Right lobe of liver (tissue), 6 donors: ENCODE measurements around the gene PTPRN2. TPM values are rescaled to one million over a fixed set of nuclear protein-coding genes. Genes with fewer than 3 reads are reported as not detected.

ENCODE experiments used
- ATAC-seq, 4 donors: fragments of 200-7000 bp; cut with Tn5 transposase; one replicate each; pipeline ENCODE4 v1.9.1; 2020; ENCODE audit warnings: mild to moderate bottlenecking in 4 of 4, moderate library complexity in 4 of 4
- DNase-seq, 3 donors: peaks; one replicate each; pipeline ENCODE4 v3.0.0-alpha.2; 2020
- H3K27ac ChIP-seq, 3 donors: fragments of 200-600 bp; one replicate each; pipeline ENCODE4 v1.8.0; 2022
- H3K27me3 ChIP-seq, 2 donors: fragments of 200-600 bp; one replicate each; pipeline ENCODE4 v1.8.0; 2022
- H3K36me3 ChIP-seq, 4 donors: fragments of 200-600 bp; sonication (generic) in 1 of 4; one replicate each; pipeline versions ENCODE4 v1.5.1 to v1.8.0; 2017 to 2022; ENCODE audit warnings: control low read depth in 1 of 4
- H3K4me1 ChIP-seq, 4 donors: fragments of 200-600 bp; sonication (generic) in 1 of 4; one replicate each; pipeline versions ENCODE4 v1.5.1 to v1.8.0; 2017 to 2022; ENCODE audit warnings: control low read depth in 1 of 4
- H3K4me3 ChIP-seq, 3 donors: fragments of 200-600 bp; one replicate each; pipeline ENCODE4 v1.8.0; 2022
- H3K9me3 ChIP-seq, 4 donors: fragments of 200-600 bp; sonication (generic) in 1 of 4; one replicate each; pipeline versions ENCODE4 v1.5.1 to v1.8.0; 2017 to 2022; ENCODE audit warnings: control low read depth in 1 of 4
- CTCF ChIP-seq, 4 donors: fragments of 200-600 bp in 3 of 4; fragments of 450-650 bp in 1 of 4; IDR thresholded peaks; one replicate each; pipeline versions ENCODE4 v1.5.1 to v1.8.0; 2016 to 2022; ENCODE audit warnings: antibody characterized with exemption in 4 of 4, mild to moderate bottlenecking in 2 of 4
- POLR2A ChIP-seq: fragments of 450-650 bp; IDR thresholded peaks from one replicate; pipeline ENCODE4 v1.6.1; 2017; ENCODE audit warnings: antibody characterized with exemption, mild to moderate bottlenecking
- WGBS: methylation state at CpG from one replicate; pipeline ENCODE4 v1.1.6; 2018; ENCODE audit warnings: low coverage, low lambda C conversion rate; ENCODE audit not compliant: insufficient coverage; ENCODE audit errors: missing lambda C conversion rate; 5-methylcytosine and 5-hydroxymethylcytosine counted together
- intact Hi-C, 2 donors: fragments of 100-400 bp; cut with DNase I; formaldehyde crosslinking; loops; one replicate each; pipeline versions ENCODE4 v1.11.2 to v1.14.1; 2022
- total RNA-seq, 6 experiments: library from RNA; depleted of rRNA in 2 of 6; stranded (reverse); fragments of >200 nt in 2 of 6; fragmentation: NEBNext Ultra II Directional in 3 of 6; extraction: Animal tissue kit (Norgen Biotek cat#: 25700) in 3 of 6; gene quantifications; one replicate each; pipeline versions ENCODE4 v1.1.0 to v1.2.4, GENCODE V29; 2016 to 2023
- donor health status: DM: no; HTN: yes; CAD: no.
- donor health status: DM: no; HTN: no; CAD: no.
- donor health status: DM: no; HTN: no; CAD: no.
- donor health status: DM: no; HTN: yes; CAD: no.
- donor health status: DM: no; HTN: yes; CAD: no.

PTPRN2 gene
- total RNA-seq, 6 experiments from 2014 or later: 0.15 to 0.87 (median 0.67) TPM

GRCh38 chr7:158116235-158116634 lies 471.4 kb downstream of the PTPRN2 start:
- ATAC-seq (no peak), DNase-seq (peak in 1 of 3 donors; percentile 0)
- Histone ChIP-seq H3K27ac (no peak overlapping the region), H3K9me3 (no peaks in the 10 kb centered on the region), H3K4me3 (no peak overlapping the region), H3K36me3 (no peaks in the 10 kb centered on the region), H3K27me3 (no peaks in the 10 kb centered on the region), H3K4me1 (no peaks in the 10 kb centered on the region)
- WGBS: 63% methylated on average over 2 of the region's 2 CpGs
- no peak for TF ChIP-seq POLR2A
- TF ChIP-seq CTCF (IDR thresholded peaks at IDR 0.05): no peak
- intact Hi-C loops: no loop called here

DNA sequence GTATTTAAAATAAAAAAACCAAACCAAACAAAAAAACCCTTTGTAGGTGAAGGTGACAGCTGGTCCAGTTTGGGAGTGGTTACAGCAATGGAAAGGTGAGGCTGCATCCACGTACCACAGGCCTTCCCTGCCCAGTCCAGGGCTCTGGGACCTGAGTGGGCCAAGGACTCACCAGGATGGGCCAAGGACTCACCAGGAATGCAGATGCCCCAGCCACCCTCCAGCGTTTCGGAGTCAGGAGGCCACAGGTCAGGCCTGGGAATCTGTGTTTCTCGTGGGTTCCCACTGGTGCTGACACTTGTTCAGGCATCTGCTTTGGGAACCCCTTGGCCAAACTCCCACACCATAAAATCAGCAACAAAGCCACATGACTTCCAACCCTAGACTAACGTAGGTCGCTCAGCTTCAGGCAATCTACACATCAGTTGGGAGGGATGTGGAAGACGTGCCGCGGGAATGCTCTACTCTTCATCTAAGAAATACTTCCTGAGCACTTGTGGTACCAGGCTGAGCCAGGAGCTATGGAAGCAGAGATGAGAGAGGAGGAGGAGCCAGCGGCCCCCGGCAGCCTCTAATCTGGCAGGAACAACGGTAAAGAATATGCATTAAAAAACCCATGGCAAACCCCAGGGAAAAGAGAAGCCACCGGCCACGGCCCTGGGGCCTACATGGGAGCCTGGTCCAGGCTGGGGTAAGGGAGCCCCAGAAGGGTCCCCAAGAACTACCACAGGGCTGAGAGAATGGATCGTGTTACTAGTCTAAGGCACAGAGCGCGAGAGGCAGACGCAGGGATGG lies 473.4 kb downstream of the PTPRN2 start:
- H3K4me1 ChIP-seq: no peaks in the 10 kb centered on the region
- no peak for TF ChIP-seq CTCF (IDR thresholded peaks at IDR 0.05)
- TF ChIP-seq POLR2A: no peak
- intact Hi-C loops: no loop called here
- H3K36me3 ChIP-seq: no peaks in the 10 kb centered on the region
- no peak overlapping the region for H3K4me3 ChIP-seq
- no peaks in the 10 kb centered on the region for H3K27me3 ChIP-seq
- H3K9me3 ChIP-seq: no peaks in the 10 kb centered on the region
- DNase-seq (peak in 1 of 3 donors; percentile 24), ATAC-seq (no peak)
- H3K27ac ChIP-seq: no peak overlapping the region
- WGBS: 87% methylated on average over 11 of the region's 18 CpGs

GRCh38 chr7:158113321-158114025 lies 474.1 kb downstream of the PTPRN2 start:
- Histone ChIP-seq H3K4me3 (no peak overlapping the region), H3K27ac (no peak overlapping the region), H3K36me3 (no peaks in the 10 kb centered on the region), H3K4me1 (no peaks in the 10 kb centered on the region), H3K9me3 (no peaks in the 10 kb centered on the region), H3K27me3 (no peaks in the 10 kb centered on the region)
- intact Hi-C loops: no loop called here
- DNase-seq: peak in 1 of 3 donors; percentile 22
- TF ChIP-seq POLR2A (no peak), CTCF (IDR thresholded peaks at IDR 0.05) (no peak)
- 29% methylated on average over 1 of the region's 15 CpGs for WGBS
- ATAC-seq: peak in 1 of 4 donors; percentile 11

GRCh38 chr7:158112571-158113320 lies 474.9 kb downstream of the PTPRN2 start:
- peak in 1 of 3 donors; percentile 28 for DNase-seq
- intact Hi-C loops: no loop called here
- peak in 1 of 4 donors; percentile 6 for ATAC-seq
- H3K36me3 ChIP-seq: no peaks in the 10 kb centered on the region
- H3K9me3 ChIP-seq: no peaks in the 10 kb centered on the region
- TF ChIP-seq POLR2A (no peak), CTCF (IDR thresholded peaks at IDR 0.05) (no peak)
- 83% methylated on average over 5 of the region's 16 CpGs for WGBS
- no peak overlapping the region for H3K27ac ChIP-seq
- no peak overlapping the region for H3K4me3 ChIP-seq
- H3K27me3 ChIP-seq: no peaks in the 10 kb centered on the region
- no peaks in the 10 kb centered on the region for H3K4me1 ChIP-seq
